H9 (cell line): Measurements from ENCODE around the gene PYGL. TPM values are rescaled to one million over a fixed set of nuclear protein-coding genes. Genes with fewer than 3 reads are reported as not detected.
A peak's percentile ranks its signal among the peaks of the same experiment; 100 is the strongest.

Experiments
- DNase-seq: peaks from one replicate; pipeline ENCODE4 v3.0.0-alpha.2; 2017
- H2AFZ ChIP-seq: one replicate; pipeline ENCODE4 v1.6.1; 2013; ENCODE audit warnings: mild to moderate bottlenecking, low read length, control low read depth, moderate library complexity
- H2AK5ac ChIP-seq: 2 replicates; pipeline ENCODE4 v1.6.1; 2013; ENCODE audit warnings: low read length, control low read depth, mixed read lengths; ENCODE audit not compliant: insufficient read length
- H2BK120ac ChIP-seq: one replicate; pipeline ENCODE4 v1.6.1; 2013; ENCODE audit warnings: low read depth, mild to moderate bottlenecking, low read length, control low read depth, inconsistent platforms; ENCODE audit not compliant: poor library complexity, severe bottlenecking
- H2BK12ac ChIP-seq: 2 replicates; pipeline ENCODE4 v1.6.1; 2013; ENCODE audit warnings: low read length, control low read depth, mixed read lengths, low read depth; ENCODE audit not compliant: insufficient read length
- H2BK15ac ChIP-seq: 2 replicates; pipeline ENCODE4 v1.6.1; 2013; ENCODE audit warnings: low read depth, low read length, control low read depth
- H2BK20ac ChIP-seq: one replicate; pipeline ENCODE4 v1.6.1; 2013; ENCODE audit warnings: low read depth, mild to moderate bottlenecking, low read length, control low read depth, inconsistent platforms; ENCODE audit not compliant: poor library complexity, severe bottlenecking
- H2BK5ac ChIP-seq: 2 replicates; pipeline ENCODE4 v1.6.1; 2013; ENCODE audit warnings: low read length, control low read depth, mixed read lengths; ENCODE audit not compliant: insufficient read length
- H3K14ac ChIP-seq: 2 replicates; pipeline ENCODE4 v1.6.1; 2013; ENCODE audit warnings: low read length, control low read depth; ENCODE audit not compliant: insufficient read depth
- H3K18ac ChIP-seq: 2 replicates; pipeline ENCODE4 v1.6.1; 2013; ENCODE audit warnings: low read depth, mild to moderate bottlenecking, mixed read lengths, low read length, control low read depth; ENCODE audit not compliant: insufficient read length
- H3K23ac ChIP-seq: 2 replicates; pipeline ENCODE4 v1.6.1; 2013; ENCODE audit warnings: low read length, control low read depth, mixed read lengths, low read depth; ENCODE audit not compliant: insufficient read length
- H3K23me2 ChIP-seq: 2 replicates; pipeline ENCODE4 v1.6.1; 2013; ENCODE audit warnings: low read depth, mild to moderate bottlenecking, mixed read lengths, low read length, control low read depth; ENCODE audit not compliant: insufficient read length, poor library complexity, severe bottlenecking
- H3K27ac ChIP-seq: 2 replicates; pipeline ENCODE4 v1.5.1; 2013; ENCODE audit warnings: low read length, control low read depth, mixed read lengths, low read depth; ENCODE audit not compliant: insufficient read length
- H3K27me3 ChIP-seq: 2 replicates; pipeline ENCODE4 v1.6.1; 2013; ENCODE audit warnings: low read length, control low read depth, inconsistent platforms; ENCODE audit not compliant: insufficient read depth
- H3K4ac ChIP-seq: 2 replicates; pipeline ENCODE4 v1.6.1; 2013; ENCODE audit warnings: low read depth, mild to moderate bottlenecking, control low read depth, inconsistent platforms, low read length, moderate library complexity
- H3K4me1 ChIP-seq: 2 replicates; pipeline ENCODE4 v1.6.1; 2013; ENCODE audit warnings: low read length, control low read depth, inconsistent platforms; ENCODE audit not compliant: insufficient read depth
- H3K4me2 ChIP-seq: 2 replicates; pipeline ENCODE4 v1.6.1; 2013; ENCODE audit warnings: low read length, control low read depth, mixed read lengths; ENCODE audit not compliant: insufficient read length, insufficient read depth
- H3K56ac ChIP-seq: 2 replicates; pipeline ENCODE4 v1.6.1; 2013; ENCODE audit warnings: low read depth, mild to moderate bottlenecking, mixed read lengths, low read length, control low read depth; ENCODE audit not compliant: insufficient read length
- H3K79me1 ChIP-seq: 2 replicates; pipeline ENCODE4 v1.6.1; 2013; ENCODE audit warnings: low read depth, mild to moderate bottlenecking, moderate library complexity, low read length, control low read depth, inconsistent platforms; ENCODE audit not compliant: insufficient read depth, poor library complexity, severe bottlenecking
- H3K79me2 ChIP-seq: 2 replicates; pipeline ENCODE4 v1.6.1; 2013; ENCODE audit warnings: low read length, control low read depth, inconsistent platforms; ENCODE audit not compliant: insufficient read depth
- H3K9ac ChIP-seq: 2 replicates; pipeline ENCODE4 v1.6.1; 2013; ENCODE audit warnings: low read length, control low read depth, mixed read lengths; ENCODE audit not compliant: insufficient read length; ENCODE audit errors: extremely low read depth
- H3K9me3 ChIP-seq: one replicate; pipeline ENCODE4 v1.6.1; 2013; ENCODE audit warnings: low read depth, low read length, inconsistent platforms; ENCODE audit not compliant: control insufficient read depth
- H3T11ph ChIP-seq: one replicate; pipeline ENCODE4 v1.6.1; 2013; ENCODE audit warnings: mild to moderate bottlenecking, low read length, control low read depth, inconsistent platforms
- H4K20me1 ChIP-seq: one replicate; pipeline ENCODE4 v1.6.1; 2013; ENCODE audit not compliant: control insufficient read depth, insufficient read length, insufficient read depth
- H4K5ac ChIP-seq: 2 replicates; pipeline ENCODE4 v1.6.1; 2013; ENCODE audit warnings: low read depth, mild to moderate bottlenecking, mixed read lengths, low read length, control low read depth; ENCODE audit not compliant: insufficient read length
- H4K8ac ChIP-seq: replicated peaks from 2 replicates; pipeline ENCODE4 v1.6.1; 2013; ENCODE audit warnings: low read length, control low read depth, mixed read lengths, low read depth; ENCODE audit not compliant: insufficient read length
- H4K91ac ChIP-seq: 2 replicates; pipeline ENCODE4 v1.6.1; 2013; ENCODE audit warnings: low read depth, mild to moderate bottlenecking, moderate library complexity, mixed read lengths, low read length, control low read depth; ENCODE audit not compliant: insufficient read length
- H3K27ac Mint-ChIP-seq, 3 experiments: 2 replicates in 2 of 3; 3 replicates in 1 of 3; pipeline ENCODE4 v1.8.0; 2020 to 2021; ENCODE audit warnings: mixed read lengths in 3 of 3, mild to moderate bottlenecking in 1 of 3, moderate library complexity in 1 of 3
- H3K27me3 Mint-ChIP-seq: 2 replicates; pipeline ENCODE4 v1.8.0; 2021; ENCODE audit warnings: low read depth, mild to moderate bottlenecking, moderate library complexity, mixed read lengths
- H3K36me3 Mint-ChIP-seq, 3 experiments: 2 replicates in 2 of 3; 3 replicates in 1 of 3; pipeline ENCODE4 v1.8.0; 2020 to 2021; ENCODE audit warnings: low read depth in 3 of 3, mixed read lengths in 3 of 3; ENCODE audit not compliant: insufficient read depth in 1 of 3
- H3K4me1 Mint-ChIP-seq, 2 experiments: 2 replicates each; pipeline ENCODE4 v1.8.0; 2020; ENCODE audit warnings: mixed read lengths in 2 of 2
- H3K4me3 Mint-ChIP-seq, 2 experiments: 2 replicates in 1 of 2; 3 replicates in 1 of 2; pipeline ENCODE4 v1.8.0; 2020 to 2021; ENCODE audit warnings: mild to moderate bottlenecking in 2 of 2, mixed read lengths in 2 of 2, moderate library complexity in 1 of 2
- H3K9me3 Mint-ChIP-seq, 2 experiments: 2 replicates in 1 of 2; 3 replicates in 1 of 2; pipeline ENCODE4 v1.8.0; 2020; ENCODE audit warnings: mild to moderate bottlenecking in 2 of 2, mixed read lengths in 2 of 2, moderate library complexity in 1 of 2
- WGBS: extraction: QIAGEN DNeasy Blood & Tissue Kit; methylation state at CpG from one replicate; pipeline ENCODE4 v1.1.7; 2013; ENCODE audit warnings: missing lambda C conversion rate, low lambda C conversion rate, mixed read lengths; ENCODE audit not compliant: insufficient read length; ENCODE audit errors: extremely low coverage; 5-methylcytosine and 5-hydroxymethylcytosine counted together
- total RNA-seq: library from RNA; stranded (reverse); gene quantifications from 2 replicates; pipeline ENCODE4 v1.2.1, GENCODE V29; 2021
- TF ChIP-seq, protein P1 (sequence below): fragments of 200-600 bp; sonication (generic); conservative IDR thresholded peaks from 3 replicates; pipeline ENCODE4 v1.8.0; 2021; ENCODE audit warnings: antibody characterized with exemption, mild to moderate bottlenecking

Gene PYGL
- total RNA-seq, 1 experiment from 2014 or later: 53.8 TPM

DNA sequence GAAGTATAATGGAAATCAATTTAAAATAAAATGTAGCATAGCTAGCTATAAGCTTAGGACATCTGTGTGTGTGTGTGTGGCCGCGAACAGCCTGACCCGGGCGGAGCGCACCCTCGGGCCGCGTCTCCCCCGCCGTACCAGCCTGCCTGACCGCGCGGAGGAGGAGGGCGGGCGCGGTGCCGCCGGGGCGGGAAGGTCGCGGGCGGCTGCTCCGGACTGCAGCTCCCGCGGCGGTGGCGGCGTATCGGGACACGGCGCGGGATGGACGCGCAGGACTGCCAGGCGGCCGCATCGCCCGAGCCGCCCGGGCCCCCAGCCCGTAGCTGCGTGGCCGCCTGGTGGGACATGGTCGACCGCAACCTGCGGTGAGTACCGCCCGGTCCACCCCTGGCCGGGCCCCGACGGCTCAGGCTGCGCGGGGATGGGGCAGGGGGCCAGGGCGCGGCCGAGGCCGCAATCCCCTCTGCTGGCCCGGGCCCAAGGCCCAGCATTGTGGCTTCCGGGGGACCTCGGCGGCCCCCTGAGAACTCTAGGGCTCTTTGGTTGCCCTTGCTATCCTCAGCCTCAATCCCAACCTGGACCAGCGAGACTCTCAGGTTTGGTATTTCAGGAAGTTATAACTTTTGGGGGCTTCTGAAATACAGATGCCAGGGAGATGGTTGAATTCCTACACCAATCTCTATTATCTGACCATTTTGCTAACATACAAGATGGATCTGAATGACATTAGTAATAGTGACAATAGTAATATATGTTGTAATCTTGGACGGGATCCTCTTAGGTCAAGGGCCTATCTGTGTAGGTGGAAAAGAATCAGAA lies 72.2 kb downstream of the PYGL start, which contains the start of gene ABHD12B:
Gene ABHD12B (plus strand): TSS at position 140 of the 819 bp plus-strand sequence. CDS start 122 bp downstream, at position 262.
- no peaks in the 10 kb centered on the region for H3K9me3 ChIP-seq
- H3K27me3 Mint-ChIP-seq: peaks cover 56% of the 10 kb centered on the region
- H4K5ac ChIP-seq: no peak within 1 kb of the TSS
- no peak within 1 kb of the TSS for H2BK15ac ChIP-seq
- DNase-seq: no peak
- no peak within 1 kb of the TSS for H3K56ac ChIP-seq
- no peak within 1 kb of the TSS for H4K8ac ChIP-seq
- H2BK12ac ChIP-seq: no peak within 1 kb of the TSS
- no peaks in the 10 kb centered on the region for H3K79me1 ChIP-seq
- H3K27ac ChIP-seq: no peak within 1 kb of the TSS
- H2BK20ac ChIP-seq: no peak within 1 kb of the TSS
- H2BK120ac ChIP-seq: no peak within 1 kb of the TSS
- H3K27me3 ChIP-seq: peaks cover 4% of the 10 kb centered on the region; the same call in 1 of the 2 replicates
- H3T11ph ChIP-seq: no peak within 1 kb of the TSS
- H2AFZ ChIP-seq: no peak within 1 kb of the TSS
- H3K4me3 Mint-ChIP-seq: peak within 1 kb of the TSS; percentile 49 to 63
- no peak within 1 kb of the TSS; a peak in 1 of 7 replicates for H3K27ac Mint-ChIP-seq
- H3K4me2 ChIP-seq: peak within 1 kb of the TSS; percentile 35
- H3K14ac ChIP-seq: peak within 1 kb of the TSS; percentile 72; the same call in 1 of the 2 replicates
- H3K4me1 ChIP-seq: peaks cover 2% of the 10 kb centered on the region
- H3K79me2 ChIP-seq: no peaks in the 10 kb centered on the region
- H4K20me1 ChIP-seq: no peaks in the 10 kb centered on the region
- no CpG with 5 or more reads among the region's 63 CpGs for WGBS
- TF ChIP-seq, protein P1, sequence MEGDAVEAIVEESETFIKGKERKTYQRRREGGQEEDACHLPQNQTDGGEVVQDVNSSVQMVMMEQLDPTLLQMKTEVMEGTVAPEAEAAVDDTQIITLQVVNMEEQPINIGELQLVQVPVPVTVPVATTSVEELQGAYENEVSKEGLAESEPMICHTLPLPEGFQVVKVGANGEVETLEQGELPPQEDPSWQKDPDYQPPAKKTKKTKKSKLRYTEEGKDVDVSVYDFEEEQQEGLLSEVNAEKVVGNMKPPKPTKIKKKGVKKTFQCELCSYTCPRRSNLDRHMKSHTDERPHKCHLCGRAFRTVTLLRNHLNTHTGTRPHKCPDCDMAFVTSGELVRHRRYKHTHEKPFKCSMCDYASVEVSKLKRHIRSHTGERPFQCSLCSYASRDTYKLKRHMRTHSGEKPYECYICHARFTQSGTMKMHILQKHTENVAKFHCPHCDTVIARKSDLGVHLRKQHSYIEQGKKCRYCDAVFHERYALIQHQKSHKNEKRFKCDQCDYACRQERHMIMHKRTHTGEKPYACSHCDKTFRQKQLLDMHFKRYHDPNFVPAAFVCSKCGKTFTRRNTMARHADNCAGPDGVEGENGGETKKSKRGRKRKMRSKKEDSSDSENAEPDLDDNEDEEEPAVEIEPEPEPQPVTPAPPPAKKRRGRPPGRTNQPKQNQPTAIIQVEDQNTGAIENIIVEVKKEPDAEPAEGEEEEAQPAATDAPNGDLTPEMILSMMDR: no peak
- H3K36me3 Mint-ChIP-seq: no peaks in the 10 kb centered on the region
- H3K4ac ChIP-seq: no peak within 1 kb of the TSS
- peaks cover 3% of the 10 kb centered on the region for H3K23me2 ChIP-seq
- H4K91ac ChIP-seq: no peak within 1 kb of the TSS
- H2BK5ac ChIP-seq: no peak within 1 kb of the TSS
- no peak within 1 kb of the TSS for H2AK5ac ChIP-seq
- H3K18ac ChIP-seq: no peak within 1 kb of the TSS
- H3K4me1 Mint-ChIP-seq: peaks cover 11 to 19% of the 10 kb centered on the region in 2 experiments
- no peak within 1 kb of the TSS for H3K9ac ChIP-seq
- H3K23ac ChIP-seq: no peak within 1 kb of the TSS
- no peaks in the 10 kb centered on the region for H3K9me3 Mint-ChIP-seq
